GM12874 (cell line): ENCODE results near the gene WDR90.

Experiments
- TF ChIP-seq, protein P1 (sequence below): IDR thresholded peaks from 2 replicates; pipeline ENCODE4 v1.5.1; 2011; ENCODE audit warnings: low read depth, mild to moderate bottlenecking, control low read depth, low read length, moderate library complexity; ENCODE audit not compliant: insufficient read depth

The WDR90 gene

DNA sequence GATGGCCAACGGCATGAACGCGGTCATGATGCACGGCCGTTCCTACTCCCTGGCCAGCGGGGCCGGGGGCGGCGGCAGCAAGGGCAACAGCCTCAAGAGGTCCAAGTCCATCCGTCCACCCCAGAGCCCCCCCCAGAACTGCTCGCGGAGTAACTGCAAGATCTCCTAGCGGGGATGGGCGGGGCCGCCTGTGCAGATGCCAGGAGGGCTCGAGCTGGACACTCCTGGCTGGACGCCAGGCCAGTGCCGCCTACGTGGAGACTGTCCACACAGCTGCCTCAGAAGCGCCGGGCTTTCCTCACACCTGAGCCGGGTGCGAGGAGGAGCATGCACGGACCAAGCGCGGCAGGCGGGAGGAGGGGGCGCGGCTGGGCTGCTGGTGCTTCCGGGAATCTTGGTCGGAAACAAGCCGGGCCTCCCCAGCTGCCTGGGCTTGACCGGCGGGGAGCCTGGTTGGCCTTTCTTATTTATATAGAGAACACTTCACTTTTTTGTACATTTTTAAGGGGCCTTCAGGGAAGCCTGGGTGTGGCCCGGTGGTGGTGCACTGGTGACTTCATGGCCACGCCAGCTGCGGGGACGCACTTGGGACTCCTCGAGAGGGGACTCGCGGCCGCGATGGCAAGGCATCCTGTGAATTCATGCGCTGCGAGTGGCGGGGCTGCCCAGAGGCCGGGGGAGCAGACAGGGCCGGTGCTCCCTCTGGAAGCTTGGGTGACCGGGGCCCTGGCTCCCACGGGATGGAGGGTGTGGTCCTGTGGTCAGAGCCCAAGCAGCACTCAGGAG lies 21.5 kb upstream of the WDR90 start:
- TF ChIP-seq, protein P1, sequence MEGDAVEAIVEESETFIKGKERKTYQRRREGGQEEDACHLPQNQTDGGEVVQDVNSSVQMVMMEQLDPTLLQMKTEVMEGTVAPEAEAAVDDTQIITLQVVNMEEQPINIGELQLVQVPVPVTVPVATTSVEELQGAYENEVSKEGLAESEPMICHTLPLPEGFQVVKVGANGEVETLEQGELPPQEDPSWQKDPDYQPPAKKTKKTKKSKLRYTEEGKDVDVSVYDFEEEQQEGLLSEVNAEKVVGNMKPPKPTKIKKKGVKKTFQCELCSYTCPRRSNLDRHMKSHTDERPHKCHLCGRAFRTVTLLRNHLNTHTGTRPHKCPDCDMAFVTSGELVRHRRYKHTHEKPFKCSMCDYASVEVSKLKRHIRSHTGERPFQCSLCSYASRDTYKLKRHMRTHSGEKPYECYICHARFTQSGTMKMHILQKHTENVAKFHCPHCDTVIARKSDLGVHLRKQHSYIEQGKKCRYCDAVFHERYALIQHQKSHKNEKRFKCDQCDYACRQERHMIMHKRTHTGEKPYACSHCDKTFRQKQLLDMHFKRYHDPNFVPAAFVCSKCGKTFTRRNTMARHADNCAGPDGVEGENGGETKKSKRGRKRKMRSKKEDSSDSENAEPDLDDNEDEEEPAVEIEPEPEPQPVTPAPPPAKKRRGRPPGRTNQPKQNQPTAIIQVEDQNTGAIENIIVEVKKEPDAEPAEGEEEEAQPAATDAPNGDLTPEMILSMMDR, result no peak

DNA sequence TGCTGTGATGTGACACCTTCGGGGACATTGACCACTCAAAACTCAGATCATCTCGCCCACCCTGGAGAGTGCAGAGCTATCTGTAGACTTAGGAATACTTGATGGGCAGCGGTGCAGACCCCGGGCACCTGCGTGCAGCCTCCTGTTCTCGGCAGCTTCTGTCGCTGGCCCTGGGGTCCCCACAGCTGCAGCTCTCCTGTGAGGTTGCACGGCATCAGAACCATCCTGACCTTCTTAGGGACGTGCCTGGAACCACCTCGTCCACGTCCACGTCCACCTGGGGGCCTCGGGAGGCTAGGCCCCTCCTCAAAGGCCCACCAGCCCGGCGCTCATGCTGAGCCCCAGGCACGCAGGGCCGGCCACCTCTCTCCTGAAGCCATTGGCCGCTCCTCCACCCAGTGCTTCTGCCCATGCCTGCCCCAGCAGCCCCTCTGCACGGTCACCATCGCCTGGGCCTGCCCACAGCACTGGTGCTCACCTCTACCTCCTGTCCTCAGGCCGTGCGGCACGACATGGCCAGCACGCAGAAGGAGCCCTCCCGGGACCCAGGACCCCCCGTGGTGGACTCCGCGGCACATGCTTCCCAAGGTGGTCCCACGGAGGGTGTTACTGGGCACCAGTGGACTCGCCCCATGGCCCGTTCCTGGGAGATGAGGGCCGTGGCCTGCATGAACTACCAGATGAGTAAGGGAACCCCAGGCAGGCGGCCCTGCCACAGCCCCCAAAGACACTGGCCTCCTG lies 20.7 kb upstream of the WDR90 start:
- TF ChIP-seq, protein P1, result no peak

DNA sequence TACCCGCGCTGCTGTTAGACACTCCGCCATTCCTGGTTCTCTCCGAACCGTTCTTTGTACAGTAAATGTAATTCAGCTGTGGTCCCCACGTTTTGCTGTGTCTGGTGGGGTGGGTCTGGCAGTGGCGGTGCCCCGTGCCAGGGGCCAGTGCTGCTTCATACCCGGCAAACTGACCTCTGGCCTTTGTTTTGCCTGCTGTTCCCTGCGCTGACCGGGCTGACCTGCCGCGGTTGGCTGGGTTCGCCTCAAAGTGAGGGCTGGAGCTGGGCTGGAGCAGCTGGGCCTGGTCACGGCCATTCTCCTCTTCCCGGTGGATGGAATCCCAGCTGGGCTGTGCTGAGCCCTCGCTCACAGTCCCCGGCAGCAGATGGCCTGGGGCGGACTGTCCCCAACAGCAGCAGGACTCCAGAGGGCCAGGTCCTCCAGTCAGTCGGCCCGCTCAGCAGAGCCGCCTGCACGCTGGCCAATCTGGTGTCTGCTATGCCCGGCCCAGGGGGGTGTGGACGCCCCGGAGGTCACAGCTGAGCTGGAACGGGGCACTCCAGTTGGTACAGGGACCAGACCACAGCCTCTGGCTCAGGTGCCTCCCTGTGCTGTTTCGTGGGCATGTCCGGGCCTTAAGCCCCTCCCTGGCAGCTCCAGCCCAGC lies 19.9 kb upstream of the WDR90 start:
- TF ChIP-seq, protein P1, result no peak

DNA sequence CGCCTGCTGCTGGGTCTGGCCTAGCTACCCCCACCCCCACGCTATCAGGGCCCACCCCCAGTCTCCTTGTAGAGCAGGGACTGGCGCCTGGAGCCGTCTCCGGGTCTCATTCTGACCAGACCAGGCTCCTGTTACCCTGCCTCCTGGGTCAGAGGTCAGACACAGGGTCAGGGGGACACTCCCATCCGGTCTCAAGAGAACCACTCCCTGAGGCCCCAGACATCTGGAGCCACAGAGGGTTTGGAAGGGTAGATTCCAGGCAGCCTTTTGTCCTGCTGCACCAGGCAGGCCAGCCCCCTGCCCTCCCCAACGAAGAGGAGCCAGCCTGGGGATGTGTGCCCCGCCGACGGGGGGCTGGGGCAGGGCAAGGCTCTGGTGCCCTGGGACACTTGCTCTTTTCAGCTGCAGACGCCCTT lies 19.3 kb upstream of the WDR90 start:
- TF ChIP-seq, protein P1, result no peak

DNA sequence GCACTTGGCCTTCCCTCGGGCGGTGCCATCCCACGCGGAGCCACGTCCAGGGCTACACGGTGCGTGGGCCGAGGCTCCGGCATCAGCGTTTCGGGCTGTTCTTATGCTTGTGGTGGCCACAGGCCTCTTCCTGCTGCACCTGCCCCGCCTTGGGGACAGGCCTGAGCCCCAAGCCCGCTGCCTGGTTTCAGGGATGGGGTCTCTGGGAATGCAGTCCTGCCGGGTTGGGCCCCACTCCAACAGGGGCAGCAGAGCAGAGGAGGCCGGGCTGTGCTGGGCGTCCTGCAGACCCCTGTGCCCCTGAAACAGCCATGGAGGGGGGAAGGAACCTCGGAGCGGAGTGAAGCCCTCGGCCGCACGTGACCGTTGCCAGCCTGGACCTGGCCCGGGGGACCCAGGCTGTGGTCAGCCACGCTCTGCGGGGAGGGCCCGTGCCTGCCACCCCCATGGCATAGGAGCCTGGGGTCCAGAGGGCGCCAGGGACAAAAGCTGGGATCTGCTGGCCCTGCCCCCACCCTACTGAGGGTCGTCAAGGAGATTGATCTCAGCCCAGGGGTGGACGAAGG lies 18.8 kb upstream of the WDR90 start:
- TF ChIP-seq, protein P1, result no peak

DNA sequence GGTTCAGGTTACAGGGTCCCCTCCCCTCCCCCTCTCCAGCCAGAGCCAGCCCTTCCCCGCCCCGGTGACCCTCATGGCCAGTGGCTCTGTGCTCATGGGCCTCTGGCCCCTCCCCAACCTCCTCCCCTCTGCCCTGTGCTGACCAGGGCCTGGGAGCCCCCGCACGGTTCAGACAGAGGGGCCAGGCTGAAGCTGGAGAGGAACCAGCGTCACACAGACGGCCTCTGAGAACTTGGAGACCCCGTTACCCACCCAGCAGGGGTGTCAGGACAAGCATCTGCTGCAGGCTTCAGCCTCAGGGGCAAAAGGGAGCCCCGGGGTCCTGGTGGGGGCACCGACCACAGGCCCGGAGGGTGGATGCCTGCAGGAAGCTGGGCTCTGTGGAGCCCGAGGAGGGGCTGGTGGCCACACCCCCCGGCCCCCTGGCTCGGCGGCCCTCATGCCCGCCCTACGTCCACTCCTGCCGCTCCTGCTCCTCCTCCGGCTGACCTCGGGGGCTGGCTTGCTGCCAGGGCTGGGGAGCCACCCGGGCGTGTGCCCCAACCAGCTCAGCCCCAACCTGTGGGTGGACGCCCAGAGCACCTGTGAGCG lies 18.3 kb upstream of the WDR90 start, which contains the start of gene WFIKKN1:
WFIKKN1 (plus strand) TSS at position 171 of the 591 bp plus-strand sequence; CDS start at position 440, 269 bp downstream.
- TF ChIP-seq, protein P1, result no peak
